GM19328 (cell line): Measurements from ENCODE around the gene PNPO.

Experiments used
- ATAC-seq: cut with Tn5 transposase; IDR thresholded peaks from one replicate; pipeline ENCODE4 v1.9.1; 2021; ENCODE audit warnings: mild to moderate bottlenecking, moderate library complexity; ENCODE audit not compliant: unreplicated experiment

Gene PNPO

GRCh38 chr17:47941246-47942095 lies at the start of gene PNPO:
Gene PNPO (plus strand): TSS chr17:47941571. CDS start chr17:47941676, 105 bp downstream.
- peak; percentile 95 for ATAC-seq

GRCh38 chr17:47894498-47895346 lies 46.6 kb upstream of the PNPO start:
- no peak for ATAC-seq

GRCh38 chr17:47895347-47895855 lies 46.0 kb upstream of the PNPO start:
- ATAC-seq: no peak

GRCh38 chr17:47895856-47896671 lies 45.3 kb upstream of the PNPO start, which contains the start of gene SP2:
Gene SP2 (plus strand): TSS chr17:47896236. CDS start chr17:47896287, 51 bp downstream.
- ATAC-seq: peak; percentile 87

GRCh38 chr17:47896672-47897490 lies 44.5 kb upstream of the PNPO start:
- no peak for ATAC-seq

GRCh38 chr17:47897561-47897960 lies 43.8 kb upstream of the PNPO start:
- ATAC-seq: no peak

GRCh38 chr17:47898241-47898640 lies 43.1 kb upstream of the PNPO start:
- ATAC-seq: no peak

- ATAC-seq: no peak
These were observed 41.7 kb upstream of the PNPO start for GRCh38 chr17:47899643-47900042.

GRCh38 chr17:47901423-47901822 lies 39.9 kb upstream of the PNPO start:
- ATAC-seq: no peak

GRCh38 chr17:47902039-47902744 lies 39.2 kb upstream of the PNPO start:
- no peak for ATAC-seq

GRCh38 chr17:47905221-47905733 lies 36.1 kb upstream of the PNPO start:
- ATAC-seq: no peak

GRCh38 chr17:47906443-47906842 lies 34.9 kb upstream of the PNPO start:
- ATAC-seq: no peak

- no peak for ATAC-seq
These were observed 33.3 kb upstream of the PNPO start for GRCh38 chr17:47907932-47908562.

GRCh38 chr17:47913050-47913449 lies 28.3 kb upstream of the PNPO start:
- ATAC-seq: no peak

GRCh38 chr17:47914306-47914948 lies 26.9 kb upstream of the PNPO start:
- ATAC-seq: no peak

GRCh38 chr17:47915776-47916398 lies 25.5 kb upstream of the PNPO start:
- no peak for ATAC-seq

GRCh38 chr17:47916489-47917208 lies 24.7 kb upstream of the PNPO start:
- no peak for ATAC-seq
